Mucosa of stomach (tissue), 1 donor: ENCODE data around the gene ZBTB16.
A peak's percentile ranks its signal among the peaks of the same experiment; 100 is the strongest.

Experiments
- H3K27me3 ChIP-seq: one replicate; pipeline ENCODE4 v1.7.0; 2013; ENCODE audit warnings: mild to moderate bottlenecking, low read length; ENCODE audit not compliant: control insufficient read depth, insufficient read depth
- H3K36me3 ChIP-seq: one replicate; pipeline ENCODE4 v1.7.0; 2013; ENCODE audit warnings: low read length; ENCODE audit not compliant: control insufficient read depth, insufficient read depth
- H3K4me1 ChIP-seq: one replicate; pipeline ENCODE4 v1.7.0; 2013; ENCODE audit warnings: mild to moderate bottlenecking, low read length; ENCODE audit not compliant: control insufficient read depth, insufficient read depth
- H3K4me3 ChIP-seq: one replicate; pipeline ENCODE4 v1.7.0; 2013; ENCODE audit warnings: low read length
- H3K9ac ChIP-seq: one replicate; pipeline ENCODE4 v1.7.0; 2013; ENCODE audit warnings: mild to moderate bottlenecking, low read length, moderate library complexity
- H3K9me3 ChIP-seq: one replicate; pipeline ENCODE4 v1.7.0; 2013; ENCODE audit warnings: mild to moderate bottlenecking, low read length, moderate library complexity; ENCODE audit not compliant: control insufficient read depth
- donor health status: Pancreatic carcinoma.

ZBTB16 gene

GRCh38 chr11:114031246-114031966 is 28.1 kb upstream of the ZBTB16 start:
- Histone ChIP-seq H3K9me3 (no peaks in the 10 kb centered on the region), H3K36me3 (no peaks in the 10 kb centered on the region), H3K4me1 (peaks cover 7% of the 10 kb centered on the region), H3K9ac (no peak overlapping the region), H3K27me3 (peaks cover 23% of the 10 kb centered on the region), H3K4me3 (no peak overlapping the region)

GRCh38 chr11:114031967-114032320 is 27.6 kb upstream of the ZBTB16 start:
- Histone ChIP-seq H3K27me3 (peaks cover 24% of the 10 kb centered on the region), H3K4me3 (no peak overlapping the region), H3K9ac (no peak overlapping the region), H3K4me1 (peaks cover 8% of the 10 kb centered on the region), H3K36me3 (no peaks in the 10 kb centered on the region), H3K9me3 (no peaks in the 10 kb centered on the region)

- no peak overlapping the region for H3K4me3 ChIP-seq
- no peaks in the 10 kb centered on the region for H3K9me3 ChIP-seq
- no peak overlapping the region for H3K9ac ChIP-seq
- peaks cover 8% of the 10 kb centered on the region for H3K4me1 ChIP-seq
- no peaks in the 10 kb centered on the region for H3K36me3 ChIP-seq
- peaks cover 24% of the 10 kb centered on the region for H3K27me3 ChIP-seq
Measured at GRCh38 chr11:114033066-114033465, 26.4 kb upstream of the ZBTB16 start.

- no peak overlapping the region for H3K4me3 ChIP-seq
- no peak overlapping the region for H3K9ac ChIP-seq
- H3K4me1 ChIP-seq: peaks cover 8% of the 10 kb centered on the region
- peaks cover 24% of the 10 kb centered on the region for H3K27me3 ChIP-seq
- H3K36me3 ChIP-seq: no peaks in the 10 kb centered on the region
- H3K9me3 ChIP-seq: no peaks in the 10 kb centered on the region
Measured at GRCh38 chr11:114033572-114033971, 25.9 kb upstream of the ZBTB16 start.

GRCh38 chr11:114034956-114035355 is 24.6 kb upstream of the ZBTB16 start:
- H3K4me1 ChIP-seq: peaks cover 8% of the 10 kb centered on the region
- no peak overlapping the region for H3K4me3 ChIP-seq
- H3K9ac ChIP-seq: no peak overlapping the region
- no peaks in the 10 kb centered on the region for H3K36me3 ChIP-seq
- no peaks in the 10 kb centered on the region for H3K9me3 ChIP-seq
- H3K27me3 ChIP-seq: peaks cover 16% of the 10 kb centered on the region

- peak overlapping the region; percentile 59 for H3K9ac ChIP-seq
Measured at GRCh38 chr11:114036147-114036811, 23.2 kb upstream of the ZBTB16 start.

GRCh38 chr11:114036958-114037357 is 22.6 kb upstream of the ZBTB16 start:
- Histone ChIP-seq H3K4me3 (no peak overlapping the region), H3K4me1 (peaks cover 8% of the 10 kb centered on the region), H3K27me3 (peaks cover 14% of the 10 kb centered on the region), H3K9ac (no peak overlapping the region), H3K36me3 (no peaks in the 10 kb centered on the region), H3K9me3 (no peaks in the 10 kb centered on the region)

More at GRCh38 chr11:114036147-114036811, 23.2 kb upstream of the ZBTB16 start:
- no peaks in the 10 kb centered on the region for H3K36me3 ChIP-seq
- H3K27me3 ChIP-seq: peaks cover 14% of the 10 kb centered on the region
- no peak overlapping the region for H3K4me3 ChIP-seq
- H3K4me1 ChIP-seq: peaks cover 8% of the 10 kb centered on the region
- H3K9me3 ChIP-seq: no peaks in the 10 kb centered on the region

- H3K36me3 ChIP-seq: no peaks in the 10 kb centered on the region
Measured at GRCh38 chr11:114039551-114039950, 20.0 kb upstream of the ZBTB16 start.

GRCh38 chr11:114040706-114041211 is 18.8 kb upstream of the ZBTB16 start:
- Histone ChIP-seq H3K4me3 (no peak overlapping the region), H3K9ac (no peak overlapping the region), H3K36me3 (no peaks in the 10 kb centered on the region), H3K4me1 (peaks cover 8% of the 10 kb centered on the region), H3K27me3 (peaks cover 4% of the 10 kb centered on the region), H3K9me3 (no peaks in the 10 kb centered on the region)

More at GRCh38 chr11:114039551-114039950, 20.0 kb upstream of the ZBTB16 start:
- Histone ChIP-seq H3K9ac (no peak overlapping the region), H3K4me3 (no peak overlapping the region), H3K9me3 (no peaks in the 10 kb centered on the region), H3K4me1 (peaks cover 8% of the 10 kb centered on the region), H3K27me3 (peaks cover 12% of the 10 kb centered on the region)

GRCh38 chr11:114042234-114042633 is 17.3 kb upstream of the ZBTB16 start:
- no peaks in the 10 kb centered on the region for H3K4me1 ChIP-seq
- H3K9ac ChIP-seq: no peak overlapping the region
- H3K9me3 ChIP-seq: no peaks in the 10 kb centered on the region
- no peaks in the 10 kb centered on the region for H3K36me3 ChIP-seq
- no peaks in the 10 kb centered on the region for H3K27me3 ChIP-seq
- no peak overlapping the region for H3K4me3 ChIP-seq

- H3K9ac ChIP-seq: no peak overlapping the region
- H3K36me3 ChIP-seq: no peaks in the 10 kb centered on the region
- H3K4me1 ChIP-seq: no peaks in the 10 kb centered on the region
Measured at GRCh38 chr11:114044042-114044871, 15.3 kb upstream of the ZBTB16 start.

GRCh38 chr11:114047327-114047726 is 12.2 kb upstream of the ZBTB16 start:
- Histone ChIP-seq H3K4me3 (no peak overlapping the region), H3K4me1 (no peaks in the 10 kb centered on the region), H3K27me3 (peaks cover 5% of the 10 kb centered on the region), H3K9ac (no peak overlapping the region), H3K36me3 (no peaks in the 10 kb centered on the region), H3K9me3 (no peaks in the 10 kb centered on the region)

More at GRCh38 chr11:114044042-114044871, 15.3 kb upstream of the ZBTB16 start:
- Histone ChIP-seq H3K4me3 (no peak overlapping the region), H3K27me3 (peaks cover 2% of the 10 kb centered on the region), H3K9me3 (no peaks in the 10 kb centered on the region)
